ENCODE measurements around the gene IFNE.

IFNE gene, protein sequence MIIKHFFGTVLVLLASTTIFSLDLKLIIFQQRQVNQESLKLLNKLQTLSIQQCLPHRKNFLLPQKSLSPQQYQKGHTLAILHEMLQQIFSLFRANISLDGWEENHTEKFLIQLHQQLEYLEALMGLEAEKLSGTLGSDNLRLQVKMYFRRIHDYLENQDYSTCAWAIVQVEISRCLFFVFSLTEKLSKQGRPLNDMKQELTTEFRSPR

DNA sequence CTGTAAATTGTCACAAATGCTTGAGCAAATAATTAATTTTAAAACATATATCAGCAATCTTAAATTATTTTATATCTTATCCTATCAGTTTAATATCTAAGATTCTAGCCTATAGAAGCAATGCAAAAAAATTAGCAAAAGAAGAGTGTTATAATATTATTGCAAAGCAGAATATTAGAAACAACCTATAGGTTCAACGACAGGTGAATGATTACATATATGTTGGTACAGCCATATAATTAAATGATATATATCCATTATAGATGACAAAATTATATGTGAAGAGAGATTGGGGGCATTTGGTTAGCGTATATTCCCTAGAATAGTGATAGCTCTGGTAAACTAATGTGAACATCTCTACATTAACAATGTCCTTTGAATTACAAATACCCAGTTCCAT is at the start of gene IFNE:
Gene IFNE, minus strand, starts transcription at position 101 of the 400 bp plus-strand sequence. CDS start 619 bp downstream, outside the sequence.
- H3K4me3 ChIP-seq (ENCODE audit: low read length in 2 of 2), result no peak within 1 kb of the TSS
- H3K9me3 ChIP-seq (ENCODE audit: control insufficient read depth in 2 of 2, low read length in 2 of 2), result no peaks in the 10 kb centered on the region
- no peaks in the 10 kb centered on the region for H3K4me1 ChIP-seq (ENCODE audit: control insufficient read depth, insufficient read depth, low read length)
- H3K36me3 ChIP-seq (ENCODE audit: control insufficient read depth in 2 of 2, insufficient read depth in 2 of 2, low read length in 2 of 2), result no peaks in the 10 kb centered on the region
- H3K27ac ChIP-seq (ENCODE audit: low read length), result no peak within 1 kb of the TSS
- H3K9ac ChIP-seq (ENCODE audit: low read length in 2 of 2), result no peak within 1 kb of the TSS
- no peaks in the 10 kb centered on the region for H3K27me3 ChIP-seq (ENCODE audit: control insufficient read depth in 1 of 2, insufficient read depth in 2 of 2, low read length in 2 of 2)

DNA sequence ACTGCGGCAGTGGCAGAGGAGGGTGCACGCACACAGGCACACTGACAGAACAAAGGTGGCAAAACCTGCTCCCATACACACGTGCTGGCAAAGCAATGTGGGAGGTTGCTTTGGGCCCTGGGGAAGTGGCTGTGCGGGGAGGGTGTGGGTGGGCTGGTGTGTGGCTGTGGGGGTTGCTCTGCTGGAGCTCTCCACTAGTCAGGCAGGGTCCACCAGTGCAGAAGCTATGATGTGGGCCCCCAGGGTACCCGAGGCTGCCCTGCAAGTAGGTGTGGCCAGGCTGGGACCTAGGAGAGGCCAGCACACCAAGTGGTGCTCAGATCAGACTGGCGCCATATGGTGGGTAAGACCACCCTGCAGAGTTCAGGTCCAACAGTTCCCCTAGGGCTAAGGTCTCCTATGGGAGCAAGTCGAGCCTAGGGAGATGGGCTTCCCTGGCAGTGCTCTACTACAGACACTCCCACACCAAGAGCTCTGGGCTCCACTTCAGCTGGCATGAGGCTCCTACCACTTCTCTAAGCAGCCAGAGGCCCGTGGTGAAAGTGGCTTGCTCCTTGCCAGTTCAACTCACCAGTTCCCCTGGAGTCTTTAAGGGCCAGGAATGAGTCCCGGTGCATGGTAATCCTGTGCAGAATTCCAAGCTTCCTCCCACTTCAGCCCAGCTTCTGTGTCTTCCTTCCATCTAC is 46.2 kb upstream of the IFNE start:
- H3K4me3 ChIP-seq (ENCODE audit: low read length in 2 of 2), result no peak overlapping the region

DNA sequence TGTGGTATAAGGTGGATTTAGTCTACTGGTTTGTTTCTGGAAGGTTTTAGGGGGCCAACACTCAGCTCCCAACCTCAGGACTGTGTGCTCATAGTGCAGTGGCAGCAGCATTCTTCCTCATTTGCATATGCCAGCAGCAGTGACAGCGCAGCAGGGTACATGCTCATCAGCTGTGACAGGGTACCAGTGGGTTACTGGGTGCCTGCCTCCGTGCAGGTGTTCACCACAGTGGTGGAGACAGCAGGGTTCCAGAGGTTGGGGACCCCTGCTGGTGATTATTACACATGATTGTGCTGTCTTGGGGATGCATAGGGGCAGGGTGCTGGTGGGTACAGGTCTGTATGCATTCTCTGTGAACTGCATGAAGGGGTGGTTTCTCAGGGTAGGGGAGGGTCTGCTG is 45.5 kb upstream of the IFNE start:
- H3K27ac ChIP-seq (ENCODE audit: low read length), result no peak overlapping the region
- no peaks in the 10 kb centered on the region for H3K9me3 ChIP-seq (ENCODE audit: control insufficient read depth in 2 of 2, low read length in 2 of 2)
- no peaks in the 10 kb centered on the region for H3K27me3 ChIP-seq (ENCODE audit: control insufficient read depth in 1 of 2, insufficient read depth in 2 of 2, low read length in 2 of 2)
- H3K4me3 ChIP-seq (ENCODE audit: low read length in 2 of 2), result no peak overlapping the region
- no peak overlapping the region for H3K9ac ChIP-seq (ENCODE audit: low read length in 2 of 2)
- H3K4me1 ChIP-seq (ENCODE audit: control insufficient read depth, insufficient read depth, low read length), result no peaks in the 10 kb centered on the region
- no peaks in the 10 kb centered on the region for H3K36me3 ChIP-seq (ENCODE audit: control insufficient read depth in 2 of 2, insufficient read depth in 2 of 2, low read length in 2 of 2)

More for the DNA sequence above, 46.2 kb upstream of the IFNE start:
- Histone ChIP-seq H3K4me1 (ENCODE audit: control insufficient read depth, insufficient read depth, low read length) (no peaks in the 10 kb centered on the region), H3K9me3 (ENCODE audit: control insufficient read depth in 2 of 2, low read length in 2 of 2) (no peaks in the 10 kb centered on the region), H3K27me3 (ENCODE audit: control insufficient read depth in 1 of 2, insufficient read depth in 2 of 2, low read length in 2 of 2) (no peaks in the 10 kb centered on the region), H3K27ac (ENCODE audit: low read length) (no peak overlapping the region), H3K36me3 (ENCODE audit: control insufficient read depth in 2 of 2, insufficient read depth in 2 of 2, low read length in 2 of 2) (no peaks in the 10 kb centered on the region), H3K9ac (ENCODE audit: low read length in 2 of 2) (no peak overlapping the region)

DNA sequence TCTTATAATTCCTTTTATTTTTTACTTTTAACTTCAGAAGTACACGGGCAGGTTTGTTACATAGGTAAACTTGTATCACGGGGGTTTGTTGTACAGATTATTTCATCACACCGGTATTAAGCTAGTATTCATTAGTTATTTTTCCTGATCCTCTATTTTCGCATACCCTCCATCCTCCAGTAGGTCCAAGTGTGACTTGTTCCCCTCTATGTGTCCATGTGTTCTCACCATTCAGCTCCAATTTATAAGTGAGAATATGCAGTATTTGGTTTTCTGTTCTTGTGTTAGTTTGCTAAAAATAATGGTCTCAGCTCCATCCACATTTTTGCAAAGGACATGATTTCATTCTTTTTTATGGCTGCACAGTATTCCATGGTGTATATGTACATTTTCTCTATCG is 43.1 kb upstream of the IFNE start:
- no peaks in the 10 kb centered on the region for H3K4me1 ChIP-seq (ENCODE audit: control insufficient read depth, insufficient read depth, low read length)
- no peak overlapping the region for H3K9ac ChIP-seq (ENCODE audit: low read length in 2 of 2)
- H3K27ac ChIP-seq (ENCODE audit: low read length), result no peak overlapping the region
- no peak overlapping the region for H3K4me3 ChIP-seq (ENCODE audit: low read length in 2 of 2)
- H3K9me3 ChIP-seq (ENCODE audit: control insufficient read depth in 2 of 2, low read length in 2 of 2), result no peaks in the 10 kb centered on the region
- no peaks in the 10 kb centered on the region for H3K36me3 ChIP-seq (ENCODE audit: control insufficient read depth in 2 of 2, insufficient read depth in 2 of 2, low read length in 2 of 2)
- H3K27me3 ChIP-seq (ENCODE audit: control insufficient read depth in 1 of 2, insufficient read depth in 2 of 2, low read length in 2 of 2), result no peaks in the 10 kb centered on the region

DNA sequence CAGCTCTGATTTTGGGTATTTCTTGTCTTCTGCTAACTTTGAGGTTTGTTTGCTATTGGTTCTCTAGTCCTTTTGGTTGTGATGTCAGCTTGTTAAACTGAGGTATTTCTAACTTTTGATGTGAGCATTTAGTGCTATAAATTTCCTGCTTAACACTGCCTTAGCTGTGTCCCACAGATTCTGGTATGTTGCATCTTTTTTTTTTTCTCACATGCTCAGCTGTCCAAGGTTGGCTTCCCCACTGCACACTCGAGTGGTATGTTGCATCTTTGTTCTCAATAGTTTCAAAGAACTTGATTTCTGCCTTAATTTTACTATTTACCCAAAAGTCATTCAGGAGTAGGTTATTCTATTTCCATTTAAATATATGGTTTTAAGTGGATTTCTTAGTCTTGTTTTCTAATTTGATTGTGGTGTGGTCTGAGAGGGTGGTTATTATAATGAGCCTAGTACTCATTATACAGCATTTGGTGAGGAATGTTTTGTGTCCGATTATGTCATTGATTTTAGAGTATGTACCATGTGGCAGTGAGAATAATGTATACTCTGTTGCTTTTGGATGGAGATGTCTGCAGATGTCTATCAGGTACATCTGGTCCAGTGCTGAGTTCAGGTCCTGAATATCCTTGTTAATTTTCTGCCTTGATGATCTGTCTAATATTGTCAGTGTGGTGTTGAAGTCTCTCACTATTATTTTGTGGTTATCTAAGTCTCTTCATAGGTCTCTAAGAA is 42.2 kb upstream of the IFNE start:
- Histone ChIP-seq H3K9me3 (ENCODE audit: control insufficient read depth in 2 of 2, low read length in 2 of 2) (no peaks in the 10 kb centered on the region), H3K4me3 (ENCODE audit: low read length in 2 of 2) (no peak overlapping the region), H3K9ac (ENCODE audit: low read length in 2 of 2) (no peak overlapping the region), H3K27me3 (ENCODE audit: control insufficient read depth in 1 of 2, insufficient read depth in 2 of 2, low read length in 2 of 2) (no peaks in the 10 kb centered on the region), H3K36me3 (ENCODE audit: control insufficient read depth in 2 of 2, insufficient read depth in 2 of 2, low read length in 2 of 2) (no peaks in the 10 kb centered on the region), H3K27ac (ENCODE audit: low read length) (no peak overlapping the region), H3K4me1 (ENCODE audit: control insufficient read depth, insufficient read depth, low read length) (no peaks in the 10 kb centered on the region)

DNA sequence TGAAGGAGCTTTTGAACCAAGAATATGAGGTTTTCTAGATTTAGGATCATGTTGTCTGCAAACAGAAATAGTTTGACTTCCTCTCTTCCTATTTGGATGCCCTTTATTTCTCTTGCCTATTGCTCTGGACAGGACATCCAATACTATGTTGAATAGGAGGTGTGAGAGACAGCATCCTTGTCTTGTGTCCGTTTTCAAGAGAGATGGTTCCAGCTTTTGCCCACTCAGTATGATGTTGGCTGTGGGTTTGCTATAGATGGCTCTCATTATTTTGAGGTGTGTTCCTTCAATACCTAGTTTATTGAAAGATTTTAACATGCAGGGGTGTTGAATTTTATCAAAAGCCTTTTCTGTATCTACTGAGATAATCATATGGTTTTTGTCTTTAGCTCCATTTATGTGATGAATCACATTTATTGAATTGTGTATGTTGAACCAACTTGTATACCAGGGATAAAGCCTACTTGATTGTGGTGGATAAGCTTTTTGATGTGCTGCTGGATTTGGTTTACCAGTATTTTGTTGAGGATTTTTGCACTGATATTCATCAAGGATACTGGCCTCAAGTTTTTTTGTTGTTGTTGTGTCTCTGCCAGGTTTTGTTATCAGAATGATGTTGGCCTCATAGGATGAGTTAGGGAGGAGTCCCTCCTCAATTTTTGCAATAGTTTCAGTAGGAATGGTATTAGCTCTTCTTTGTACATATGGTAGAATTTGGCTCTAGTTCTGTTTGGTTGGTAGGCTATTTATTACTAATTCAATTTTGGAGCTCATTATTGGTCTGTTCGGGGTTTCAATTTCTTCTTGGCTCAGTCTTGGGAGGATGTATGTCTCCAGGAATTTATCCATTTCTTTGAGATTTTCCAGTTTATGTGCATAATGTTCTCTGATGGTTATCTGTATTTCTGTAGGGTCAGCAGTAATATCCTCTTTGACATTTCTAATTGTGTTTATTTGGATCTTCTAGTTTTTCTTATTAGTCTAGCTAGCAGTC is 41.2 kb upstream of the IFNE start:
- no peaks in the 10 kb centered on the region for H3K36me3 ChIP-seq (ENCODE audit: control insufficient read depth in 2 of 2, insufficient read depth in 2 of 2, low read length in 2 of 2)
- H3K4me3 ChIP-seq (ENCODE audit: low read length in 2 of 2), result no peak overlapping the region
- no peaks in the 10 kb centered on the region for H3K9me3 ChIP-seq (ENCODE audit: control insufficient read depth in 2 of 2, low read length in 2 of 2)
- no peaks in the 10 kb centered on the region for H3K4me1 ChIP-seq (ENCODE audit: control insufficient read depth, insufficient read depth, low read length)
- H3K27me3 ChIP-seq (ENCODE audit: control insufficient read depth in 1 of 2, insufficient read depth in 2 of 2, low read length in 2 of 2), result no peaks in the 10 kb centered on the region
- no peak overlapping the region for H3K9ac ChIP-seq (ENCODE audit: low read length in 2 of 2)
- H3K27ac ChIP-seq (ENCODE audit: low read length), result no peak overlapping the region

DNA sequence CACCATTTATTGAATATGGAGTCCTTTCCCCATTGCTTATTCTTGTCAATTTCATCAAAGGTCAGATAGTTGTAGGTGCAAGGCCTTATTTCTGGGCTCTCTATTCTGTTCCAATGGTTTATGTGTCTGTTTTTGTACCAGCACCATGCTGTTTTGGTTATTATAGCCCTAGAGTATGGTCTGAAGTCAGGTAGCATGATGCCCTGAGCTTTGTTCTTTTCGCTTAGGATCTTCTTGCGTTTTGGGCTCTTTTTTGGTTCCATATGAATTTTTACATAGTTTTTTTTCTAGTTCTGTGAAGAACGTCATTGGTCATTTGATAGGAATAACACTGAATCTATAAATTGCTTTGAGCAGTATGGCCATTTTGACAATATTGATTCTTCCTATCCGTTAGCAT is 40.2 kb upstream of the IFNE start:
- H3K9me3 ChIP-seq (ENCODE audit: control insufficient read depth in 2 of 2, low read length in 2 of 2), result no peaks in the 10 kb centered on the region
- H3K27ac ChIP-seq (ENCODE audit: low read length), result no peak overlapping the region
- no peak overlapping the region for H3K9ac ChIP-seq (ENCODE audit: low read length in 2 of 2)
- no peaks in the 10 kb centered on the region for H3K27me3 ChIP-seq (ENCODE audit: control insufficient read depth in 1 of 2, insufficient read depth in 2 of 2, low read length in 2 of 2)
- H3K4me3 ChIP-seq (ENCODE audit: low read length in 2 of 2), result no peak overlapping the region
- H3K36me3 ChIP-seq (ENCODE audit: control insufficient read depth in 2 of 2, insufficient read depth in 2 of 2, low read length in 2 of 2), result no peaks in the 10 kb centered on the region
- H3K4me1 ChIP-seq (ENCODE audit: control insufficient read depth, insufficient read depth, low read length), result no peaks in the 10 kb centered on the region

DNA sequence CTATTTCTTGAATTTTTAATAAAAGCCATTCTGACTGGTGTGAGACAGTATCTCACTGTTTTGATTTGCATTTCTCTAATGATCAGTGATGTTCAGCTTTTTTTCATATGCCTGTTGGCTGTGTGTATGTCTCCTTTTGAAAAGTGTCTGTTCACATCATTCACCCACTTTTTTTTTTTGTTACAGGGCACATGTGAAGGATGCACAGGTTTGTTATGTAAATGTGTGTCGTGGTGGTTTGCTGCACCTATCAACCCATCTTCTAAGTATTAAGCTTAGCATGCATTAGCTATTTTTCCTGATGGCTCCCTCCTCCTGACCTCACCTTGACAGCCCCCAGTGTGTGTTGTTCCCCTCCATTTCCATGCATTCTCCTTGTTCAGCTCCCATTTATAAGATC is 39.3 kb upstream of the IFNE start:
- Histone ChIP-seq H3K9ac (ENCODE audit: low read length in 2 of 2) (no peak overlapping the region), H3K36me3 (ENCODE audit: control insufficient read depth in 2 of 2, insufficient read depth in 2 of 2, low read length in 2 of 2) (no peaks in the 10 kb centered on the region), H3K27me3 (ENCODE audit: control insufficient read depth in 1 of 2, insufficient read depth in 2 of 2, low read length in 2 of 2) (no peaks in the 10 kb centered on the region), H3K27ac (ENCODE audit: low read length) (no peak overlapping the region), H3K9me3 (ENCODE audit: control insufficient read depth in 2 of 2, low read length in 2 of 2) (no peaks in the 10 kb centered on the region), H3K4me3 (ENCODE audit: low read length in 2 of 2) (no peak overlapping the region), H3K4me1 (ENCODE audit: control insufficient read depth, insufficient read depth, low read length) (no peaks in the 10 kb centered on the region)

DNA sequence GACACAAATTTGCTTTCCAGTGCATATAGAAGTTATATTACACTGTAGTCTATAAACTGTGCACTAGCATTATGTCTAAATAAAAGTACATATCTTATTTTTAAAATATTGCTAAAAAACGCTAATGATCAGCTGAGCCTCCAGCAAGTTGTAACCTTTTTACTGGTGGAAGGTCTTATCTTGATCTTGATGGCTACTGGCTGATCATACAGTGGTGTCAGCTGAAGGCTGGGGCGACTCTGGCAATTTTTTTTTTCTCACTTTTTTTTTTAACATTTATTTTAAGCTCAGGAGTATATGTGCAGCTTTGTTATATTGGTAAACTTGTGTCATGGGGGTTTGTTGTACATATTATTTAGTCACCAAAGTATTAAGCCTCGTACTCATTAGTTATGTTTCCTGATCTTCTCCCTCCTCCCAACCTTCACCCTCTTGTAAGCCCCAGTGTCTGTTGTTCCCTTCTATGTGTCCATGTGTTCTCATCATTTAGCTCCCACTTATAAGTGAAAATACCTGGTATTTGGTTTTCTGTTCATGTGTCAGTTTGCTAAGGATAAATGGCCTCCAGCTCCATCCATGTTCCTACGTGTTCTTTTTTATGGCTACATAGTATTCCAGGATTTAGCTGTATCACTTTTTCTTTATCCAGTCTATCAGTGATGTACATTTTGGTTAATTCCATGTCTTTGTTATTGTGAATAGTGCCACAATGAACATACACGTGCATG is 38.6 kb upstream of the IFNE start:
- H3K27me3 ChIP-seq (ENCODE audit: control insufficient read depth in 1 of 2, insufficient read depth in 2 of 2, low read length in 2 of 2), result no peaks in the 10 kb centered on the region
- H3K9me3 ChIP-seq (ENCODE audit: control insufficient read depth in 2 of 2, low read length in 2 of 2), result no peaks in the 10 kb centered on the region
- no peaks in the 10 kb centered on the region for H3K36me3 ChIP-seq (ENCODE audit: control insufficient read depth in 2 of 2, insufficient read depth in 2 of 2, low read length in 2 of 2)
- no peaks in the 10 kb centered on the region for H3K4me1 ChIP-seq (ENCODE audit: control insufficient read depth, insufficient read depth, low read length)
- H3K4me3 ChIP-seq (ENCODE audit: low read length in 2 of 2), result no peak overlapping the region
- no peak overlapping the region for H3K27ac ChIP-seq (ENCODE audit: low read length)
- H3K9ac ChIP-seq (ENCODE audit: low read length in 2 of 2), result no peak overlapping the region

Measured in stomach smooth muscle (tissue), 2 donors.